H9 (cell line): ENCODE results near the gene CAMTA1. TPM values are rescaled to one million over a fixed set of nuclear protein-coding genes. Genes with fewer than 3 reads are reported as not detected.

Experiments used
- DNase-seq: peaks from one replicate; pipeline ENCODE4 v3.0.0-alpha.2; 2017
- H2AFZ ChIP-seq: one replicate; pipeline ENCODE4 v1.6.1; 2013; ENCODE audit warnings: mild to moderate bottlenecking, low read length, control low read depth, moderate library complexity
- H2AK5ac ChIP-seq: 2 replicates; pipeline ENCODE4 v1.6.1; 2013; ENCODE audit warnings: low read length, control low read depth, mixed read lengths; ENCODE audit not compliant: insufficient read length
- H2BK120ac ChIP-seq: one replicate; pipeline ENCODE4 v1.6.1; 2013; ENCODE audit warnings: low read depth, mild to moderate bottlenecking, low read length, control low read depth, inconsistent platforms; ENCODE audit not compliant: poor library complexity, severe bottlenecking
- H2BK12ac ChIP-seq: 2 replicates; pipeline ENCODE4 v1.6.1; 2013; ENCODE audit warnings: low read length, control low read depth, mixed read lengths, low read depth; ENCODE audit not compliant: insufficient read length
- H2BK15ac ChIP-seq: 2 replicates; pipeline ENCODE4 v1.6.1; 2013; ENCODE audit warnings: low read depth, low read length, control low read depth
- H2BK20ac ChIP-seq: one replicate; pipeline ENCODE4 v1.6.1; 2013; ENCODE audit warnings: low read depth, mild to moderate bottlenecking, low read length, control low read depth, inconsistent platforms; ENCODE audit not compliant: poor library complexity, severe bottlenecking
- H2BK5ac ChIP-seq: 2 replicates; pipeline ENCODE4 v1.6.1; 2013; ENCODE audit warnings: low read length, control low read depth, mixed read lengths; ENCODE audit not compliant: insufficient read length
- H3K14ac ChIP-seq: 2 replicates; pipeline ENCODE4 v1.6.1; 2013; ENCODE audit warnings: low read length, control low read depth; ENCODE audit not compliant: insufficient read depth
- H3K18ac ChIP-seq: 2 replicates; pipeline ENCODE4 v1.6.1; 2013; ENCODE audit warnings: low read depth, mild to moderate bottlenecking, mixed read lengths, low read length, control low read depth; ENCODE audit not compliant: insufficient read length
- H3K23ac ChIP-seq: 2 replicates; pipeline ENCODE4 v1.6.1; 2013; ENCODE audit warnings: low read length, control low read depth, mixed read lengths, low read depth; ENCODE audit not compliant: insufficient read length
- H3K23me2 ChIP-seq: 2 replicates; pipeline ENCODE4 v1.6.1; 2013; ENCODE audit warnings: low read depth, mild to moderate bottlenecking, mixed read lengths, low read length, control low read depth; ENCODE audit not compliant: insufficient read length, poor library complexity, severe bottlenecking
- H3K27ac ChIP-seq: 2 replicates; pipeline ENCODE4 v1.5.1; 2013; ENCODE audit warnings: low read length, control low read depth, mixed read lengths, low read depth; ENCODE audit not compliant: insufficient read length
- H3K27me3 ChIP-seq: 2 replicates; pipeline ENCODE4 v1.6.1; 2013; ENCODE audit warnings: low read length, control low read depth, inconsistent platforms; ENCODE audit not compliant: insufficient read depth
- H3K4ac ChIP-seq: 2 replicates; pipeline ENCODE4 v1.6.1; 2013; ENCODE audit warnings: low read depth, mild to moderate bottlenecking, control low read depth, inconsistent platforms, low read length, moderate library complexity
- H3K4me1 ChIP-seq: 2 replicates; pipeline ENCODE4 v1.6.1; 2013; ENCODE audit warnings: low read length, control low read depth, inconsistent platforms; ENCODE audit not compliant: insufficient read depth
- H3K4me2 ChIP-seq: 2 replicates; pipeline ENCODE4 v1.6.1; 2013; ENCODE audit warnings: low read length, control low read depth, mixed read lengths; ENCODE audit not compliant: insufficient read length, insufficient read depth
- H3K56ac ChIP-seq: 2 replicates; pipeline ENCODE4 v1.6.1; 2013; ENCODE audit warnings: low read depth, mild to moderate bottlenecking, mixed read lengths, low read length, control low read depth; ENCODE audit not compliant: insufficient read length
- H3K79me1 ChIP-seq: 2 replicates; pipeline ENCODE4 v1.6.1; 2013; ENCODE audit warnings: low read depth, mild to moderate bottlenecking, moderate library complexity, low read length, control low read depth, inconsistent platforms; ENCODE audit not compliant: insufficient read depth, poor library complexity, severe bottlenecking
- H3K79me2 ChIP-seq: 2 replicates; pipeline ENCODE4 v1.6.1; 2013; ENCODE audit warnings: low read length, control low read depth, inconsistent platforms; ENCODE audit not compliant: insufficient read depth
- H3K9ac ChIP-seq: 2 replicates; pipeline ENCODE4 v1.6.1; 2013; ENCODE audit warnings: low read length, control low read depth, mixed read lengths; ENCODE audit not compliant: insufficient read length; ENCODE audit errors: extremely low read depth
- H3K9me3 ChIP-seq: one replicate; pipeline ENCODE4 v1.6.1; 2013; ENCODE audit warnings: low read depth, low read length, inconsistent platforms; ENCODE audit not compliant: control insufficient read depth
- H3T11ph ChIP-seq: one replicate; pipeline ENCODE4 v1.6.1; 2013; ENCODE audit warnings: mild to moderate bottlenecking, low read length, control low read depth, inconsistent platforms
- H4K20me1 ChIP-seq: one replicate; pipeline ENCODE4 v1.6.1; 2013; ENCODE audit not compliant: control insufficient read depth, insufficient read length, insufficient read depth
- H4K5ac ChIP-seq: 2 replicates; pipeline ENCODE4 v1.6.1; 2013; ENCODE audit warnings: low read depth, mild to moderate bottlenecking, mixed read lengths, low read length, control low read depth; ENCODE audit not compliant: insufficient read length
- H4K8ac ChIP-seq: replicated peaks from 2 replicates; pipeline ENCODE4 v1.6.1; 2013; ENCODE audit warnings: low read length, control low read depth, mixed read lengths, low read depth; ENCODE audit not compliant: insufficient read length
- H4K91ac ChIP-seq: 2 replicates; pipeline ENCODE4 v1.6.1; 2013; ENCODE audit warnings: low read depth, mild to moderate bottlenecking, moderate library complexity, mixed read lengths, low read length, control low read depth; ENCODE audit not compliant: insufficient read length
- H3K27ac Mint-ChIP-seq, 3 experiments: 2 replicates in 2 of 3; 3 replicates in 1 of 3; pipeline ENCODE4 v1.8.0; 2020 to 2021; ENCODE audit warnings: mixed read lengths in 3 of 3, mild to moderate bottlenecking in 1 of 3, moderate library complexity in 1 of 3
- H3K27me3 Mint-ChIP-seq: 2 replicates; pipeline ENCODE4 v1.8.0; 2021; ENCODE audit warnings: low read depth, mild to moderate bottlenecking, moderate library complexity, mixed read lengths
- H3K36me3 Mint-ChIP-seq, 3 experiments: 2 replicates in 2 of 3; 3 replicates in 1 of 3; pipeline ENCODE4 v1.8.0; 2020 to 2021; ENCODE audit warnings: low read depth in 3 of 3, mixed read lengths in 3 of 3; ENCODE audit not compliant: insufficient read depth in 1 of 3
- H3K4me1 Mint-ChIP-seq, 2 experiments: 2 replicates each; pipeline ENCODE4 v1.8.0; 2020; ENCODE audit warnings: mixed read lengths in 2 of 2
- H3K4me3 Mint-ChIP-seq, 2 experiments: 2 replicates in 1 of 2; 3 replicates in 1 of 2; pipeline ENCODE4 v1.8.0; 2020 to 2021; ENCODE audit warnings: mild to moderate bottlenecking in 2 of 2, mixed read lengths in 2 of 2, moderate library complexity in 1 of 2
- H3K9me3 Mint-ChIP-seq, 2 experiments: 2 replicates in 1 of 2; 3 replicates in 1 of 2; pipeline ENCODE4 v1.8.0; 2020; ENCODE audit warnings: mild to moderate bottlenecking in 2 of 2, mixed read lengths in 2 of 2, moderate library complexity in 1 of 2
- WGBS: extraction: QIAGEN DNeasy Blood & Tissue Kit; methylation state at CpG from one replicate; pipeline ENCODE4 v1.1.7; 2013; ENCODE audit warnings: missing lambda C conversion rate, low lambda C conversion rate, mixed read lengths; ENCODE audit not compliant: insufficient read length; ENCODE audit errors: extremely low coverage; 5-methylcytosine and 5-hydroxymethylcytosine counted together
- total RNA-seq: library from RNA; stranded (reverse); gene quantifications from 2 replicates; pipeline ENCODE4 v1.2.1, GENCODE V29; 2021
- TF ChIP-seq, protein P1 (sequence below): fragments of 200-600 bp; sonication (generic); conservative IDR thresholded peaks from 3 replicates; pipeline ENCODE4 v1.8.0; 2021; ENCODE audit warnings: antibody characterized with exemption, mild to moderate bottlenecking

The CAMTA1 gene
- total RNA-seq, 1 experiment from 2014 or later: 115 TPM

DNA sequence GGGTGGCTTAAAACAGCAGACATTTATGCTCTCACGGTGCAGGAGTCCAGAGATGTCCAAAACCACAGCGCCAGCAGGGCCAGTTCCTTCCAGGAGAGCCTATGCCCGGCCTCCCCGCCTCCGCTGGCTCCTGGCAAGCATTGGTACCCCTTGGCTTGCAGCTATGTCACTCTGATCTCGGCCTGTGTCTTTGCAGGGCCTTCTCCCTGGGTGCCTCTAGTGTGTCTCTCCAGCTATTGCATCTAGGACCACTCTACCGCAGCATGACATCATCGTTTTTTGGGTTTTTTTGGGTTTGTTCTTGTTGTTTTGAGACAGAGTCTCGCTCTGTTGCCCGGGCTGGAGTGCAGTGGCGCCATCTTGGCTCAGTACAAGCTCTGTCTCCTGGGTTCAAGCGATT is 788.2 kb downstream of the CAMTA1 start:
- H4K5ac ChIP-seq: no peak overlapping the region
- no peak overlapping the region for H3K27ac ChIP-seq
- no peak overlapping the region for H3K23ac ChIP-seq
- Mint-ChIP-seq H3K4me1 (peaks cover 2 to 4% of the 10 kb centered on the region in 2 experiments; a peak in 1 of 4 replicates), H3K4me3 (no peak overlapping the region), H3K9me3 (peaks cover 0 to 3% of the 10 kb centered on the region in 2 experiments; a peak in 1 of 5 replicates), H3K27me3 (peaks cover 2% of the 10 kb centered on the region; the same call in 1 of the 2 replicates), H3K36me3 (no peaks in the 10 kb centered on the region), H3K27ac (peak overlapping the region in 1 of 3 experiments; percentile 64; a peak in 1 of 7 replicates)
- H2AK5ac ChIP-seq: no peak overlapping the region
- no peaks in the 10 kb centered on the region for H3K79me2 ChIP-seq
- H3K4me1 ChIP-seq: no peaks in the 10 kb centered on the region
- DNase-seq: no peak
- no peaks in the 10 kb centered on the region for H3K79me1 ChIP-seq
- no peaks in the 10 kb centered on the region for H4K20me1 ChIP-seq
- no peak overlapping the region for H3K4me2 ChIP-seq
- no peak overlapping the region for H3T11ph ChIP-seq
- H2AFZ ChIP-seq: no peak overlapping the region
- H4K91ac ChIP-seq: no peak overlapping the region
- no peak overlapping the region for H2BK5ac ChIP-seq
- no peaks in the 10 kb centered on the region for H3K27me3 ChIP-seq
- H2BK12ac ChIP-seq: no peak overlapping the region
- TF ChIP-seq, protein P1, sequence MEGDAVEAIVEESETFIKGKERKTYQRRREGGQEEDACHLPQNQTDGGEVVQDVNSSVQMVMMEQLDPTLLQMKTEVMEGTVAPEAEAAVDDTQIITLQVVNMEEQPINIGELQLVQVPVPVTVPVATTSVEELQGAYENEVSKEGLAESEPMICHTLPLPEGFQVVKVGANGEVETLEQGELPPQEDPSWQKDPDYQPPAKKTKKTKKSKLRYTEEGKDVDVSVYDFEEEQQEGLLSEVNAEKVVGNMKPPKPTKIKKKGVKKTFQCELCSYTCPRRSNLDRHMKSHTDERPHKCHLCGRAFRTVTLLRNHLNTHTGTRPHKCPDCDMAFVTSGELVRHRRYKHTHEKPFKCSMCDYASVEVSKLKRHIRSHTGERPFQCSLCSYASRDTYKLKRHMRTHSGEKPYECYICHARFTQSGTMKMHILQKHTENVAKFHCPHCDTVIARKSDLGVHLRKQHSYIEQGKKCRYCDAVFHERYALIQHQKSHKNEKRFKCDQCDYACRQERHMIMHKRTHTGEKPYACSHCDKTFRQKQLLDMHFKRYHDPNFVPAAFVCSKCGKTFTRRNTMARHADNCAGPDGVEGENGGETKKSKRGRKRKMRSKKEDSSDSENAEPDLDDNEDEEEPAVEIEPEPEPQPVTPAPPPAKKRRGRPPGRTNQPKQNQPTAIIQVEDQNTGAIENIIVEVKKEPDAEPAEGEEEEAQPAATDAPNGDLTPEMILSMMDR: no peak
- peaks cover 4% of the 10 kb centered on the region for H3K23me2 ChIP-seq
- no peak overlapping the region for H3K56ac ChIP-seq
- no peak overlapping the region for H3K9ac ChIP-seq
- no peak overlapping the region for H3K18ac ChIP-seq
- no peak overlapping the region for H2BK120ac ChIP-seq
- WGBS: no CpG with 5 or more reads among the region's 12 CpGs
- H3K9me3 ChIP-seq: no peaks in the 10 kb centered on the region
- H2BK20ac ChIP-seq: no peak overlapping the region
- H3K4ac ChIP-seq: no peak overlapping the region
- no peak overlapping the region for H3K14ac ChIP-seq
- H4K8ac ChIP-seq: no peak overlapping the region
- no peak overlapping the region for H2BK15ac ChIP-seq
